ENCODE results near the gene ZBTB40. TPM values are rescaled to one million over a fixed set of nuclear protein-coding genes. Genes with fewer than 3 reads are reported as not detected.

Gene ZBTB40
- total RNA-seq, 1 experiment from 2014 or later, result 25.3 TPM

DNA sequence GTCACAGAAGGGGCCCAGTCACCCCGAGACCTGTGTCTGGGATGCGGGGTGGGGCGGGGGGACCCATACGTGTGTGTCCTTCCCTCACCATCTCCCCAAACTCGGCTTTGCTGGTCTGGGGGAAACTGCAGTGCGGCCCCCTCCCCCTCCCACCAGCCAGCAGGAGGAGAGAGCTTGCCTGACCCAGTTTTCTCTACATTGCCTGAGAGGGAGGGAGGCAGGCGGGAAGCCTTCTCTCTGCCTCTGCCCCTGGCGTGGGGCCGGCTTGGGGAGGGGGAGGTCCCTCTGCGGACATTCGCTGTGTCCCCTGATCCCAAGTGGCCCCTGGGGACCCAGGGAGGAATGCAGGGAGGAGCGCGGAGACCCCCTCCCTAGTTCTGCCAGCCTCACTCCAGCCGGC is 115.5 kb downstream of the ZBTB40 start:
- BruUV-seq (replicated peaks), result no TSS peak
- TF ChIP-seq, protein P1, sequence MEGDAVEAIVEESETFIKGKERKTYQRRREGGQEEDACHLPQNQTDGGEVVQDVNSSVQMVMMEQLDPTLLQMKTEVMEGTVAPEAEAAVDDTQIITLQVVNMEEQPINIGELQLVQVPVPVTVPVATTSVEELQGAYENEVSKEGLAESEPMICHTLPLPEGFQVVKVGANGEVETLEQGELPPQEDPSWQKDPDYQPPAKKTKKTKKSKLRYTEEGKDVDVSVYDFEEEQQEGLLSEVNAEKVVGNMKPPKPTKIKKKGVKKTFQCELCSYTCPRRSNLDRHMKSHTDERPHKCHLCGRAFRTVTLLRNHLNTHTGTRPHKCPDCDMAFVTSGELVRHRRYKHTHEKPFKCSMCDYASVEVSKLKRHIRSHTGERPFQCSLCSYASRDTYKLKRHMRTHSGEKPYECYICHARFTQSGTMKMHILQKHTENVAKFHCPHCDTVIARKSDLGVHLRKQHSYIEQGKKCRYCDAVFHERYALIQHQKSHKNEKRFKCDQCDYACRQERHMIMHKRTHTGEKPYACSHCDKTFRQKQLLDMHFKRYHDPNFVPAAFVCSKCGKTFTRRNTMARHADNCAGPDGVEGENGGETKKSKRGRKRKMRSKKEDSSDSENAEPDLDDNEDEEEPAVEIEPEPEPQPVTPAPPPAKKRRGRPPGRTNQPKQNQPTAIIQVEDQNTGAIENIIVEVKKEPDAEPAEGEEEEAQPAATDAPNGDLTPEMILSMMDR (conservative IDR thresholded peaks at IDR 0.05; ENCODE audit: low read depth, low read length), result no peak
- TF ChIP-seq EZH2 (IDR thresholded peaks at IDR 0.05; ENCODE audit: borderline replicate concordance, low read depth, low read length, poor library complexity, severe bottlenecking), result no peak
- CTCF ChIA-PET, result no interaction called here

DNA sequence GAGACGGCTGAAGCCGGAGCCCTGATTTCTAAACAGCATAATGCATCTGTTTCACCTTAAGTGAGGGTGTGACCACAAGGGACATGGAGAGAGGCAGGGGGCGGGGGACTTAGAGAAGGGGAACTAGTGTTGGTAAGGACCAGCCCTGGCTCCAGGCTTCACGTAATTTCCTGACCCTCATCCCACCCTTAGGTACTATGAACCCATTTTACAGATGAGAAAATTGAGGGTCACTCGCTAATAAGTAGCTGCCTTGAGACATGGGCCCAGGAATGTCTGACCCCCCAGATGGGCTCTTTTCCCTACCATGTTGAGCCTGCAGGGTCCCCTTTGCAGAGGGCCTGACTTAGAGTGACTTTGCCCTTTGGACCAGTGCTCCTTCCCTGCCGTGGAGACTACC is 116.3 kb downstream of the ZBTB40 start:
- H3K27me3 ChIP-seq (replicated peaks; ENCODE audit: insufficient read depth, low read depth, low read length, poor library complexity), result peaks cover 52% of the 10 kb centered on the region
- no peak for DNase-seq (ENCODE audit: low spot score)
- POLR2A ChIA-PET (ENCODE audit: low non-redundant PET), result no interaction called here
- intact Hi-C loops (cut with micrococcal nuclease; ENCODE audit: unreplicated experiment), result no loop called here
- no peaks in the 10 kb centered on the region for H3K9me3 ChIP-seq (ENCODE audit: low read depth, low read length, poor library complexity, severe bottlenecking)
- no peaks in the 10 kb centered on the region for H3K4me1 ChIP-seq (ENCODE audit: insufficient read depth, low read length, poor library complexity, severe bottlenecking)
- H3K27ac ChIP-seq (ENCODE audit: low read depth, low read length, poor library complexity, severe bottlenecking), result no peak overlapping the region
- CTCF ChIA-PET, result no interaction called here
- H3K4me3 ChIP-seq (ENCODE audit: low read depth, low read length, poor library complexity, severe bottlenecking), result no peak overlapping the region
- BruUV-seq (replicated peaks), result no TSS peak
- no peaks in the 10 kb centered on the region for H3K36me3 ChIP-seq (ENCODE audit: insufficient read depth, low read length, poor library complexity, severe bottlenecking)
- TF ChIP-seq EZH2 (IDR thresholded peaks at IDR 0.05; ENCODE audit: borderline replicate concordance, low read depth, low read length, poor library complexity, severe bottlenecking), result no peak
- TF ChIP-seq, protein P1 (conservative IDR thresholded peaks at IDR 0.05; ENCODE audit: low read depth, low read length), result no peak

More for the DNA sequence above, 115.5 kb downstream of the ZBTB40 start:
- no peaks in the 10 kb centered on the region for H3K4me1 ChIP-seq (ENCODE audit: insufficient read depth, low read length, poor library complexity, severe bottlenecking)
- H3K27me3 ChIP-seq (replicated peaks; ENCODE audit: insufficient read depth, low read depth, low read length, poor library complexity), result peaks cover 52% of the 10 kb centered on the region
- H3K36me3 ChIP-seq (ENCODE audit: insufficient read depth, low read length, poor library complexity, severe bottlenecking), result no peaks in the 10 kb centered on the region
- no peak overlapping the region for H3K27ac ChIP-seq (ENCODE audit: low read depth, low read length, poor library complexity, severe bottlenecking)
- intact Hi-C loops (cut with micrococcal nuclease; ENCODE audit: unreplicated experiment), result no loop called here
- DNase-seq (ENCODE audit: low spot score), result no peak
- H3K9me3 ChIP-seq (ENCODE audit: low read depth, low read length, poor library complexity, severe bottlenecking), result no peaks in the 10 kb centered on the region
- no peak overlapping the region for H3K4me3 ChIP-seq (ENCODE audit: low read depth, low read length, poor library complexity, severe bottlenecking)
- POLR2A ChIA-PET (ENCODE audit: low non-redundant PET), result no interaction called here

DNA sequence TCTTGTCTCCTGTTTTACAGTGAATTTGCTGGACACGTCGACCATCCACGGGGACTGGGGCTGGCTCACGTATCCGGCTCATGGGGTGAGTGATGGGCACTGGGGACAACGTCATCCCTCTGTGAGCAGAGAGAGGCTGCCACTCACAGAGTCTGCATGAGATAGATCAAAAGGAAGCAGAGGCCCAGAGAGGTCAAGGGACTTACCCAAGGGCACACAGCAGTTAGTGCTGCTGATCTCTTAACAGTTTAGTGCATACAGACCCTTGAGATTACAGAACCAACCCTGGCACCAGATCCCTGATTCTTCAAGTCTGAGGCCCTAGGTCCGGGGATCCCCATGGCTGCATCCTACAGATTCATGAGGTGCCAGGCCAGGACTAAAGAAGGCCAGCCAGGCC is 117.6 kb downstream of the ZBTB40 start:
- no peak overlapping the region for H3K27ac ChIP-seq (ENCODE audit: low read depth, low read length, poor library complexity, severe bottlenecking)
- H3K9me3 ChIP-seq (ENCODE audit: low read depth, low read length, poor library complexity, severe bottlenecking), result no peaks in the 10 kb centered on the region
- TF ChIP-seq, protein P1 (conservative IDR thresholded peaks at IDR 0.05; ENCODE audit: low read depth, low read length), result no peak
- no peak for TF ChIP-seq EZH2 (IDR thresholded peaks at IDR 0.05; ENCODE audit: borderline replicate concordance, low read depth, low read length, poor library complexity, severe bottlenecking)
- H3K4me3 ChIP-seq (ENCODE audit: low read depth, low read length, poor library complexity, severe bottlenecking), result no peak overlapping the region
- no peak for DNase-seq (ENCODE audit: low spot score)
- no TSS peak for BruUV-seq (replicated peaks)
- intact Hi-C loops (cut with micrococcal nuclease; ENCODE audit: unreplicated experiment), result no loop called here
- H3K27me3 ChIP-seq (replicated peaks; ENCODE audit: insufficient read depth, low read depth, low read length, poor library complexity), result peaks cover 44% of the 10 kb centered on the region
- H3K4me1 ChIP-seq (ENCODE audit: insufficient read depth, low read length, poor library complexity, severe bottlenecking), result no peaks in the 10 kb centered on the region
- H3K36me3 ChIP-seq (ENCODE audit: insufficient read depth, low read length, poor library complexity, severe bottlenecking), result no peaks in the 10 kb centered on the region
- CTCF ChIA-PET, result no interaction called here
- POLR2A ChIA-PET (ENCODE audit: low non-redundant PET), result interaction anchor here (0.6 kb wide), 1 partner anchor 138 kb away, joined by 3 read pairs; no protein-coding TSS in a partner anchor
